ENCODE data around the gene POLK.

DNA sequence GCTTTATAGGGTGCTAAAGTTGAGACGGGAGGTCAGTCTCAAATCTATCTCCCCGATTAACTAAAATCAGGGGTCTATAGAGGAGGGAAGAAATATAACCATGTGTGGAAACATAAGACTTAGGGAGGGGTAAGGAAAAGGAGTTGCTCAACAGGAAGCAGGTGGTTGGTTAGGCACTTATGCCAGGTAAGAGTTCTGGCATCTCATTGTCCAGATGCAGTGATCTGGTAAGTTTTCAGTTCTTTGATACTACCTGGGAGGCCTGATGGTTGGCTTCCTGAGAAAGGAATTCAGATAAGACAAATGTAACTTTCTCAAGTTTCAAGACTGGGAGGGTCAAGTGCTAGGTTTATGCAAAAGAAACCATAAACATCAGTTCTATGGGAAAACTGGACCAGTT is 48.0 kb upstream of the POLK start:
- TF ChIP-seq, protein P1, sequence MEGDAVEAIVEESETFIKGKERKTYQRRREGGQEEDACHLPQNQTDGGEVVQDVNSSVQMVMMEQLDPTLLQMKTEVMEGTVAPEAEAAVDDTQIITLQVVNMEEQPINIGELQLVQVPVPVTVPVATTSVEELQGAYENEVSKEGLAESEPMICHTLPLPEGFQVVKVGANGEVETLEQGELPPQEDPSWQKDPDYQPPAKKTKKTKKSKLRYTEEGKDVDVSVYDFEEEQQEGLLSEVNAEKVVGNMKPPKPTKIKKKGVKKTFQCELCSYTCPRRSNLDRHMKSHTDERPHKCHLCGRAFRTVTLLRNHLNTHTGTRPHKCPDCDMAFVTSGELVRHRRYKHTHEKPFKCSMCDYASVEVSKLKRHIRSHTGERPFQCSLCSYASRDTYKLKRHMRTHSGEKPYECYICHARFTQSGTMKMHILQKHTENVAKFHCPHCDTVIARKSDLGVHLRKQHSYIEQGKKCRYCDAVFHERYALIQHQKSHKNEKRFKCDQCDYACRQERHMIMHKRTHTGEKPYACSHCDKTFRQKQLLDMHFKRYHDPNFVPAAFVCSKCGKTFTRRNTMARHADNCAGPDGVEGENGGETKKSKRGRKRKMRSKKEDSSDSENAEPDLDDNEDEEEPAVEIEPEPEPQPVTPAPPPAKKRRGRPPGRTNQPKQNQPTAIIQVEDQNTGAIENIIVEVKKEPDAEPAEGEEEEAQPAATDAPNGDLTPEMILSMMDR (conservative IDR thresholded peaks at IDR 0.05; ENCODE audit: low read length) = no peak
- no peak for TF ChIP-seq EZH2phosphoT487 (IDR thresholded peaks at IDR 0.05; ENCODE audit: borderline replicate concordance)
